Vagina (tissue), 2 donors: ENCODE results near the gene INO80E. TPM values are rescaled to one million over a fixed set of nuclear protein-coding genes. Genes with fewer than 3 reads are reported as not detected.

Experiments
- DNase-seq, 2 donors: peaks; one replicate each; pipeline ENCODE4 v3.0.0-alpha.2; 2017; ENCODE audit errors: extremely low spot score in 2 of 2
- H3K27ac ChIP-seq: fragments of 200-600 bp; sonication (generic); one replicate; pipeline ENCODE4 v1.5.1; 2019
- H3K27me3 ChIP-seq: fragments of 200-600 bp; sonication (generic); one replicate; pipeline ENCODE4 v1.5.1; 2019
- H3K36me3 ChIP-seq, 2 donors: fragments of 200-600 bp; sonication (generic); one replicate each; pipeline ENCODE4 v1.5.1; 2017 to 2019
- H3K4me1 ChIP-seq: fragments of 200-600 bp; sonication (generic); one replicate; pipeline ENCODE4 v1.5.1; 2019
- H3K4me3 ChIP-seq, 2 donors: fragments of 200-600 bp; sonication (generic); 1 replicate in 1 of 2; 2 replicates in 1 of 2; pipeline ENCODE4 v1.5.1; 2016 to 2019
- H3K9me3 ChIP-seq: fragments of 200-600 bp; sonication (generic); one replicate; pipeline ENCODE4 v1.5.1; 2019
- CTCF ChIP-seq, 3 experiments: fragments of 450-650 bp in 2 of 3; fragments of 200-600 bp in 1 of 3; sonication (generic) in 1 of 3; IDR thresholded peaks; one replicate each; pipeline ENCODE4 v1.5.1; 2017 to 2019; ENCODE audit warnings: antibody characterized with exemption in 3 of 3, mild to moderate bottlenecking in 2 of 3, moderate library complexity in 2 of 3
- POLR2A ChIP-seq, 2 donors: fragments of 450-650 bp; IDR thresholded peaks; one replicate each; pipeline ENCODE4 v1.6.1; 2017; ENCODE audit warnings: antibody characterized with exemption in 2 of 2, mild to moderate bottlenecking in 2 of 2, moderate library complexity in 2 of 2
- POLR2AphosphoS5 ChIP-seq, 2 donors: sonication (generic); formaldehyde crosslinking; IDR thresholded peaks; one replicate each; pipeline ENCODE4 v1.9.0; 2017; ENCODE audit warnings: antibody characterized with exemption in 2 of 2, mild to moderate bottlenecking in 2 of 2, low read depth in 1 of 2; ENCODE audit not compliant: insufficient read depth in 1 of 2
- intact Hi-C: fragments of 100-400 bp; cut with DNase I; formaldehyde crosslinking; loops from one replicate; pipeline ENCODE4 v1.15.1; 2023
- total RNA-seq: library from RNA; depleted of rRNA; stranded (reverse); fragments of >200 nt; gene quantifications from one replicate; pipeline ENCODE4 v1.2.3, GENCODE V29; 2016

The INO80E gene
- total RNA-seq, 1 donor from 2014 or later: 32.7 TPM

DNA sequence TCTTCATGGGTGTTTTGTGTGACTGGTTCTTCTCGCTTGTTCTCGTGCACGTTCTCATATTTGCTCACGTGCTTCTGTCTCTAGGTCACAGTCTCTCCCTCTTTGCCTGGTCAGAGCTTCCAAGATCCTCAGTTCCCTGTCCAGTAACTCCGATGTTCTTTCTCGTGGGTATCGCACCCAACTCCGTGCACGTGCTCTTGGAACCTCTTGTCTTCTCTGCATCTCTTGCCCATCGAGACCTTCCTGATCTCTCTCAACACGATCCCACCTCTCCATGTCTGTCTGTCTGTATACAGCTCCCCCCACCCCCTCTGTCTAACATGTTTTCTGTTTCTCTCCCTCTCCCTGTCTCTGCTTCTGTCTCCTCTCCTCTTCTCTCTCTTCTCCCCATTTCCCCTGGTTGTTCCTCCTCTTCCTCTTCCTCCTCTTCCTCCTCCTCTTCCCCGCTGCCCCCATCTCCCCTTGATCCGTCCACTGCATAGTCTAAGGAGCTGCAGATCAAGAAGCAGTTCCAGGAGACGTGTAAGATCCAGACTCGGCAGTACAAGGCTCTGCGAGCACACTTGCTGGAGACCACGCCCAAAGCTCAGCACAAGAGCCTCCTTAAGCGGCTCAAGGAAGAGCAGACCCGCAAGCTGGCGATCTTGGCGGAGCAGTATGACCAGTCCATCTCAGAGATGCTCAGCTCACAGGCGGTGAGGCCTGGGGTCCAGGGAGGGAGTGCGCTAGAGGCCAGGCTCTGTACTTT lies 6.8 kb upstream of the INO80E start:
- TF ChIP-seq CTCF (IDR thresholded peaks at IDR 0.05): no peak
- no peak for TF ChIP-seq POLR2A (IDR thresholded peaks at IDR 0.05)
- no peak for TF ChIP-seq POLR2AphosphoS5 (IDR thresholded peaks at IDR 0.05; ENCODE audit: insufficient read depth in 1 of 2, low read depth in 1 of 2)
- Histone ChIP-seq H3K36me3 (peaks cover 0 to 66% of the 10 kb centered on the region in 2 donors), H3K4me1 (peaks cover 7% of the 10 kb centered on the region), H3K9me3 (no peaks in the 10 kb centered on the region), H3K27me3 (no peaks in the 10 kb centered on the region), H3K4me3 (no peak overlapping the region), H3K27ac (no peak overlapping the region)
- intact Hi-C loops: no loop called here
- no peak for DNase-seq

DNA sequence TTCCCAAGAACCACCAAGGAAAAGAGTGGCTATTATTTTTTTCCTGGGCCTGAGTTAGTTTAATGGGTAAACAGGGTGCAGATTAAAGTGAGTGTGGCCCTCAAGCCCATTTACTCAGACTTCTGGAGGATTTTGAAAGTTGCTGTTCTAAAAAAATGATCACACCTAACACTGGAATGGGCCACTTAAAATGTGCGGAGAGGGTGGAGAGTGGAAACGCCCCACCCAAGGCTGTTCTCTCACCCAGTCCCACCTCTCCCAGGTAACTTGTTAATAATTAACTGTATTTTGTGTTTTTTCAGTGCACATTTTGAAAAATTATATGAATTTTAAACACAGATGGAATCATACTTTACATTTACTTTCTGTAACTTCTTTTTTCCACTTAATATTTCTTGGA lies 6.0 kb upstream of the INO80E start:
- intact Hi-C loops: no loop called here
- Histone ChIP-seq H3K9me3 (no peaks in the 10 kb centered on the region), H3K4me3 (no peak overlapping the region), H3K4me1 (peaks cover 15% of the 10 kb centered on the region), H3K27me3 (no peaks in the 10 kb centered on the region), H3K36me3 (peaks cover 0 to 59% of the 10 kb centered on the region in 2 donors), H3K27ac (no peak overlapping the region)
- no peak for TF ChIP-seq POLR2A (IDR thresholded peaks at IDR 0.05)
- no peak for TF ChIP-seq CTCF (IDR thresholded peaks at IDR 0.05)
- no peak for TF ChIP-seq POLR2AphosphoS5 (IDR thresholded peaks at IDR 0.05; ENCODE audit: insufficient read depth in 1 of 2, low read depth in 1 of 2)
- DNase-seq: no peak

- H3K36me3 ChIP-seq: peaks cover 0 to 49% of the 10 kb centered on the region in 2 donors
- no peak for DNase-seq
- H3K27me3 ChIP-seq: no peaks in the 10 kb centered on the region
- no peak overlapping the region for H3K4me3 ChIP-seq
- no peaks in the 10 kb centered on the region for H3K9me3 ChIP-seq
- H3K4me1 ChIP-seq: peaks cover 15% of the 10 kb centered on the region
- no peak overlapping the region for H3K27ac ChIP-seq
- no peak for TF ChIP-seq CTCF (IDR thresholded peaks at IDR 0.05)
- no peak for TF ChIP-seq POLR2AphosphoS5 (IDR thresholded peaks at IDR 0.05; ENCODE audit: insufficient read depth in 1 of 2, low read depth in 1 of 2)
- intact Hi-C loops: no loop called here
Measured at GRCh38 chr16:29990883-29991570, 5.0 kb upstream of the INO80E start.

GRCh38 chr16:29991571-29991904 lies 4.5 kb upstream of the INO80E start:
- peaks cover 0 to 44% of the 10 kb centered on the region in 2 donors for H3K36me3 ChIP-seq

More at GRCh38 chr16:29991571-29991904, 4.5 kb upstream of the INO80E start:
- Histone ChIP-seq H3K4me3 (no peak overlapping the region), H3K27me3 (no peaks in the 10 kb centered on the region), H3K27ac (no peak overlapping the region), H3K4me1 (peaks cover 17% of the 10 kb centered on the region), H3K9me3 (no peaks in the 10 kb centered on the region)
- no peak for TF ChIP-seq POLR2A (IDR thresholded peaks at IDR 0.05)
- no peak for TF ChIP-seq CTCF (IDR thresholded peaks at IDR 0.05)
- TF ChIP-seq POLR2AphosphoS5 (IDR thresholded peaks at IDR 0.05; ENCODE audit: insufficient read depth in 1 of 2, low read depth in 1 of 2): no peak
- intact Hi-C loops: no loop called here
- DNase-seq: no peak
